ENCODE measurements around the gene PAQR8. TPM values are rescaled to one million over a fixed set of nuclear protein-coding genes. Genes with fewer than 3 reads are reported as not detected.
A peak's percentile ranks its signal among the peaks of the same experiment; 100 is the strongest.

The PAQR8 gene
- total RNA-seq, 2 donors from 2014 or later: 4.1 to 4.4 TPM

GRCh38 chr6:52333840-52334200 lies 28.1 kb upstream of the PAQR8 start:
- ATAC-seq (peak in 1 of 2 donors; percentile 58), DNase-seq (ENCODE audit: low spot score) (no peak)
- Mint-ChIP-seq H3K27ac (peak overlapping the region; percentile 27 to 75), H3K36me3 (no peaks in the 10 kb centered on the region), H3K4me3 (peak overlapping the region; percentile 18), H3K27me3 (no peaks in the 10 kb centered on the region), H3K9me3 (no peaks in the 10 kb centered on the region), H3K4me1 (ENCODE audit: low read depth in 2 of 2) (peaks cover 20 to 49% of the 10 kb centered on the region in 2 donors)

GRCh38 chr6:52335576-52335975 lies 26.4 kb upstream of the PAQR8 start:
- no peak overlapping the region for H3K4me3 Mint-ChIP-seq
- H3K4me1 Mint-ChIP-seq (ENCODE audit: low read depth in 2 of 2): peaks cover 20 to 49% of the 10 kb centered on the region in 2 donors
- ATAC-seq: no peak

GRCh38 chr6:52336919-52337561 lies 24.9 kb upstream of the PAQR8 start:
- no peak overlapping the region for H3K27ac Mint-ChIP-seq
- peaks cover 25 to 54% of the 10 kb centered on the region in 2 donors for H3K4me1 Mint-ChIP-seq (ENCODE audit: low read depth in 2 of 2)

More at GRCh38 chr6:52335576-52335975, 26.4 kb upstream of the PAQR8 start:
- Mint-ChIP-seq H3K27ac (peak overlapping the region in 1 of 2 donors; percentile 75), H3K36me3 (no peaks in the 10 kb centered on the region), H3K27me3 (no peaks in the 10 kb centered on the region), H3K9me3 (no peaks in the 10 kb centered on the region)
- DNase-seq (ENCODE audit: low spot score): no peak

GRCh38 chr6:52337633-52338290 lies 24.2 kb upstream of the PAQR8 start:
- Mint-ChIP-seq H3K27me3 (no peaks in the 10 kb centered on the region), H3K9me3 (no peaks in the 10 kb centered on the region), H3K27ac (no peak overlapping the region), H3K4me1 (ENCODE audit: low read depth in 2 of 2) (peaks cover 24 to 49% of the 10 kb centered on the region in 2 donors), H3K4me3 (no peak overlapping the region), H3K36me3 (no peaks in the 10 kb centered on the region)
- no peak for DNase-seq (ENCODE audit: low spot score)
- no peak for ATAC-seq

More at GRCh38 chr6:52336919-52337561, 24.9 kb upstream of the PAQR8 start:
- Mint-ChIP-seq H3K4me3 (no peak overlapping the region), H3K36me3 (no peaks in the 10 kb centered on the region), H3K9me3 (no peaks in the 10 kb centered on the region), H3K27me3 (no peaks in the 10 kb centered on the region)
- no peak for ATAC-seq
- no peak for DNase-seq (ENCODE audit: low spot score)

- DNase-seq (ENCODE audit: low spot score): no peak
- Mint-ChIP-seq H3K4me3 (no peak overlapping the region), H3K4me1 (ENCODE audit: low read depth in 2 of 2) (peaks cover 8 to 27% of the 10 kb centered on the region in 2 donors), H3K9me3 (no peaks in the 10 kb centered on the region), H3K27me3 (no peaks in the 10 kb centered on the region), H3K36me3 (no peaks in the 10 kb centered on the region), H3K27ac (no peak overlapping the region)
- ATAC-seq: no peak
Observed at GRCh38 chr6:52340603-52340880, 21.4 kb upstream of the PAQR8 start.

- H3K4me3 Mint-ChIP-seq: no peak overlapping the region
- peak overlapping the region; percentile 29 to 76 for H3K27ac Mint-ChIP-seq
- no peak for DNase-seq (ENCODE audit: low spot score)
- no peaks in the 10 kb centered on the region for H3K36me3 Mint-ChIP-seq
- H3K27me3 Mint-ChIP-seq: peaks cover 0 to 4% of the 10 kb centered on the region in 2 donors
- peaks cover 8 to 16% of the 10 kb centered on the region in 2 donors for H3K4me1 Mint-ChIP-seq (ENCODE audit: low read depth in 2 of 2)
- peak in 1 of 2 donors; percentile 13 for ATAC-seq
- no peaks in the 10 kb centered on the region for H3K9me3 Mint-ChIP-seq
Observed at GRCh38 chr6:52341561-52342260, 20.2 kb upstream of the PAQR8 start.

- H3K4me1 Mint-ChIP-seq (ENCODE audit: low read depth in 2 of 2): peaks cover 8 to 10% of the 10 kb centered on the region in 2 donors
- no peak overlapping the region for H3K27ac Mint-ChIP-seq
- H3K4me3 Mint-ChIP-seq: no peak overlapping the region
- no peak for ATAC-seq
- H3K27me3 Mint-ChIP-seq: peaks cover 0 to 8% of the 10 kb centered on the region in 2 donors
- H3K9me3 Mint-ChIP-seq: no peaks in the 10 kb centered on the region
- no peak for DNase-seq (ENCODE audit: low spot score)
- H3K36me3 Mint-ChIP-seq: no peaks in the 10 kb centered on the region
Observed at GRCh38 chr6:52345311-52345710, 16.6 kb upstream of the PAQR8 start.

GRCh38 chr6:52346503-52346902 lies 15.4 kb upstream of the PAQR8 start:
- ATAC-seq (no peak), DNase-seq (ENCODE audit: low spot score) (no peak)
- H3K27ac Mint-ChIP-seq: no peak overlapping the region
- peaks cover 11 to 16% of the 10 kb centered on the region in 2 donors for H3K4me1 Mint-ChIP-seq (ENCODE audit: low read depth in 2 of 2)
- no peaks in the 10 kb centered on the region for H3K9me3 Mint-ChIP-seq
- no peaks in the 10 kb centered on the region for H3K36me3 Mint-ChIP-seq
- H3K27me3 Mint-ChIP-seq: peaks cover 0 to 8% of the 10 kb centered on the region in 2 donors
- no peak overlapping the region for H3K4me3 Mint-ChIP-seq

GRCh38 chr6:52347818-52348217 lies 14.1 kb upstream of the PAQR8 start:
- Mint-ChIP-seq H3K4me1 (ENCODE audit: low read depth in 2 of 2) (peaks cover 14 to 19% of the 10 kb centered on the region in 2 donors), H3K9me3 (no peaks in the 10 kb centered on the region), H3K4me3 (no peak overlapping the region), H3K36me3 (no peaks in the 10 kb centered on the region), H3K27me3 (peaks cover 0 to 8% of the 10 kb centered on the region in 2 donors), H3K27ac (no peak overlapping the region)
- ATAC-seq (no peak), DNase-seq (ENCODE audit: low spot score) (no peak)

GRCh38 chr6:52351879-52352238 lies 10.1 kb upstream of the PAQR8 start:
- Mint-ChIP-seq H3K4me3 (no peak overlapping the region), H3K27ac (peak overlapping the region; percentile 24 to 50), H3K9me3 (no peaks in the 10 kb centered on the region), H3K4me1 (ENCODE audit: low read depth in 2 of 2) (peaks cover 14 to 24% of the 10 kb centered on the region in 2 donors), H3K27me3 (peaks cover 0 to 4% of the 10 kb centered on the region in 2 donors), H3K36me3 (no peaks in the 10 kb centered on the region)
- ATAC-seq: no peak
- no peak for DNase-seq (ENCODE audit: low spot score)

- no peak overlapping the region for H3K4me3 Mint-ChIP-seq
- H3K4me1 Mint-ChIP-seq (ENCODE audit: low read depth in 2 of 2): peaks cover 14 to 24% of the 10 kb centered on the region in 2 donors
- DNase-seq (ENCODE audit: low spot score) (no peak), ATAC-seq (peak; percentile 64 to 65)
- H3K27ac Mint-ChIP-seq: peak overlapping the region; percentile 24 to 50
- H3K27me3 Mint-ChIP-seq: peaks cover 0 to 2% of the 10 kb centered on the region in 2 donors
- H3K36me3 Mint-ChIP-seq: no peaks in the 10 kb centered on the region
- no peaks in the 10 kb centered on the region for H3K9me3 Mint-ChIP-seq
Observed at GRCh38 chr6:52352239-52353018, 9.5 kb upstream of the PAQR8 start.

- Mint-ChIP-seq H3K9me3 (no peaks in the 10 kb centered on the region), H3K4me1 (ENCODE audit: low read depth in 2 of 2) (peaks cover 10 to 19% of the 10 kb centered on the region in 2 donors), H3K4me3 (no peak overlapping the region), H3K27me3 (no peaks in the 10 kb centered on the region), H3K36me3 (no peaks in the 10 kb centered on the region), H3K27ac (no peak overlapping the region)
- ATAC-seq: no peak
- no peak for DNase-seq (ENCODE audit: low spot score)
Observed at GRCh38 chr6:52356017-52356416, 5.9 kb upstream of the PAQR8 start.

- Mint-ChIP-seq H3K9me3 (no peaks in the 10 kb centered on the region), H3K4me3 (no peak overlapping the region)
Observed at GRCh38 chr6:52359403-52359802, 2.5 kb upstream of the PAQR8 start.

More at GRCh38 chr6:52359403-52359802, 2.5 kb upstream of the PAQR8 start:
- Mint-ChIP-seq H3K4me1 (ENCODE audit: low read depth in 2 of 2) (peaks cover 16 to 21% of the 10 kb centered on the region in 2 donors), H3K36me3 (no peaks in the 10 kb centered on the region), H3K27me3 (no peaks in the 10 kb centered on the region), H3K27ac (no peak overlapping the region)
- no peak for ATAC-seq
- DNase-seq (ENCODE audit: low spot score): no peak
